ENCODE data around the gene VTI1B.
"Not testable (repeated sequence)": the region's sequence is repeated elsewhere in the genome, so short reads cannot be mapped to it uniquely, and the experiment has no call there.

Gene VTI1B

GRCh38 chr14:67630186-67630585 lies 44.2 kb downstream of the VTI1B start:
- no peak for DNase-seq (ENCODE audit: low spot score)

GRCh38 chr14:67627519-67627918 lies 46.9 kb downstream of the VTI1B start:
- no peak for DNase-seq (ENCODE audit: low spot score)

GRCh38 chr14:67626131-67626530 lies 48.3 kb downstream of the VTI1B start:
- DNase-seq (ENCODE audit: low spot score) = not testable (repeated sequence)

- no peak for DNase-seq (ENCODE audit: low spot score)
These were observed 51.3 kb downstream of the VTI1B start for GRCh38 chr14:67623114-67623513.

GRCh38 chr14:67622675-67623074 lies 51.8 kb downstream of the VTI1B start:
- peak; percentile 52 for DNase-seq (ENCODE audit: low spot score)

- DNase-seq (ENCODE audit: low spot score) = no peak
These were observed 54.1 kb downstream of the VTI1B start for GRCh38 chr14:67620217-67620785.

- peak; percentile 86 for DNase-seq (ENCODE audit: low spot score)
These were observed 54.8 kb downstream of the VTI1B start, which contains the start of gene ARG2 for GRCh38 chr14:67619446-67620216. Gene ARG2 (plus strand): TSS chr14:67619920. CDS start chr14:67619978, 58 bp downstream.

- DNase-seq (ENCODE audit: low spot score) = peak; percentile 85
These were observed 55.8 kb downstream of the VTI1B start for GRCh38 chr14:67618617-67619063.

- DNase-seq (ENCODE audit: low spot score) = no peak
These were observed 63.9 kb downstream of the VTI1B start for GRCh38 chr14:67610491-67610890.

GRCh38 chr14:67609642-67610310 lies 64.7 kb downstream of the VTI1B start:
- no peak for DNase-seq (ENCODE audit: low spot score)

- DNase-seq (ENCODE audit: low spot score) = no peak
These were observed 66.8 kb downstream of the VTI1B start for GRCh38 chr14:67607646-67608045.

- DNase-seq (ENCODE audit: low spot score) = peak; percentile 76
These were observed 71.4 kb downstream of the VTI1B start for GRCh38 chr14:67602995-67603545.

GRCh38 chr14:67602076-67602475 lies 72.4 kb downstream of the VTI1B start:
- no peak for DNase-seq (ENCODE audit: low spot score)

GRCh38 chr14:67600562-67600974 lies 73.9 kb downstream of the VTI1B start:
- not testable (repeated sequence) for DNase-seq (ENCODE audit: low spot score)

- DNase-seq (ENCODE audit: low spot score) = peak; percentile 88
These were observed 74.5 kb downstream of the VTI1B start, which contains the start of gene PIGH for GRCh38 chr14:67599698-67600561. Gene PIGH (minus strand): TSS chr14:67600268. CDS start chr14:67600203, 65 bp downstream.

Measured in NAMALWA (cell line).